Sigmoid colon (tissue), 4 donors: Measurements from ENCODE around the gene PSENEN.

Experiments
- EP300 ChIP-seq, 4 donors: sonication (generic); formaldehyde crosslinking; IDR thresholded peaks; one replicate each; pipeline ENCODE4 v1.6.1; 2017; ENCODE audit warnings: antibody characterized with exemption in 4 of 4
- POLR2A ChIP-seq, 2 donors: fragments of 450-650 bp; IDR thresholded peaks; one replicate each; pipeline ENCODE4 v1.6.1; 2016; ENCODE audit warnings: antibody characterized with exemption in 2 of 2, mild to moderate bottlenecking in 2 of 2, moderate library complexity in 2 of 2
- POLR2AphosphoS5 ChIP-seq, 4 donors: sonication (generic); formaldehyde crosslinking; IDR thresholded peaks; one replicate each; pipeline ENCODE4 v1.6.1; 2017; ENCODE audit warnings: antibody characterized with exemption in 4 of 4
- TF ChIP-seq, protein P1 (sequence below), 4 experiments: fragments of 450-650 bp in 3 of 4; fragments of 200-600 bp in 1 of 4; IDR thresholded peaks; one replicate each; pipeline ENCODE4 v1.5.1; 2016 to 2019; ENCODE audit warnings: antibody characterized with exemption in 4 of 4, mild to moderate bottlenecking in 3 of 4, moderate library complexity in 2 of 4

DNA sequence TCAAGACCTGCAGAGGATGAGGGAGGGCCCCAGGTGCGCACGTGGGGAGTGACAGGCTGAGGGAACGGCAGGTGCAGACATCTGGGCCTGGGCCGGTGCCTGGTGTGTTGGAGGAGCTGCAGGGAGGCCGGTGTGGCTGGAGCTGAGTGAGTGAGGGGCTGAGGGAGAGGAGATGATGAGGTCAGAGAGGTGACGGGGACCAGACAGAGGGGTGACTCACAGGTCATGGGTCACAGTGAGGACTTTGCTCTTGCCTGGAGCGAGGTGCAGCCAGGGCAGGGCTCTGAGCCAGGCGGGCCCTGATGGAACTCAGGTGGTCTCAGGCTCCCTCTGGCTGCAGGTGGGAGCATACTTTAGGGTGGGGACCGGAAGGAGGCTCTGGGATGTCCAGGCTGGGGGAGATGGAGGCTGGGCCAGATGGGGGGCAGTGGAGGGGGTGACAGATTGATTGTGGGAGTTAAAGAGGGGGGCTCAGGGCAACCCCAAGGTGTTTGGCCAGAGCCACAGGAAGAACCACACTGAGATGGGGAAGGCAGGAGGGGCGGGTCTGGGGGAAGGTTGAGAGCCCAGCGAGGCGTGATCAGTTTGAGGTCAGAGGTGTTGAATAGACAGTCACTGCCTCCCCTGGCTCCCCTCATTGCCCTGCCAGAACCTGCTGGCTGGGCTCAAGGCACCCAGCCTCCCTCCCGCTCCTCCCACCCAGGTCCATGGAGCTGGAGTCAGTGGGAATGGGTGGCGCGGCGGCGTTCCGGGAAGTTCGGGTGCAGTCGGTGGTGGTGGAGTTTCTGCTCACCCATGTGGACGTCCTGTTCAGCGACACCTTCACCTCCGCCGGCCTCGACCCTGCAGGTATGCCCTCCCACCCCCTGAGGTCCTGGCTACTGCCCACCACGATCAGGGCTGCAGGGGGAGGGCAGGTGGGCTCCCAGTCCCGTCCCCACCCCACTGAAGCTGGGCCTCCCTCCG is 38.3 kb downstream of the PSENEN start:
- TF ChIP-seq POLR2A (IDR thresholded peaks at IDR 0.05) (no peak), POLR2AphosphoS5 (IDR thresholded peaks at IDR 0.05) (no peak), EP300 (IDR thresholded peaks at IDR 0.05) (no peak)
- TF ChIP-seq, protein P1, sequence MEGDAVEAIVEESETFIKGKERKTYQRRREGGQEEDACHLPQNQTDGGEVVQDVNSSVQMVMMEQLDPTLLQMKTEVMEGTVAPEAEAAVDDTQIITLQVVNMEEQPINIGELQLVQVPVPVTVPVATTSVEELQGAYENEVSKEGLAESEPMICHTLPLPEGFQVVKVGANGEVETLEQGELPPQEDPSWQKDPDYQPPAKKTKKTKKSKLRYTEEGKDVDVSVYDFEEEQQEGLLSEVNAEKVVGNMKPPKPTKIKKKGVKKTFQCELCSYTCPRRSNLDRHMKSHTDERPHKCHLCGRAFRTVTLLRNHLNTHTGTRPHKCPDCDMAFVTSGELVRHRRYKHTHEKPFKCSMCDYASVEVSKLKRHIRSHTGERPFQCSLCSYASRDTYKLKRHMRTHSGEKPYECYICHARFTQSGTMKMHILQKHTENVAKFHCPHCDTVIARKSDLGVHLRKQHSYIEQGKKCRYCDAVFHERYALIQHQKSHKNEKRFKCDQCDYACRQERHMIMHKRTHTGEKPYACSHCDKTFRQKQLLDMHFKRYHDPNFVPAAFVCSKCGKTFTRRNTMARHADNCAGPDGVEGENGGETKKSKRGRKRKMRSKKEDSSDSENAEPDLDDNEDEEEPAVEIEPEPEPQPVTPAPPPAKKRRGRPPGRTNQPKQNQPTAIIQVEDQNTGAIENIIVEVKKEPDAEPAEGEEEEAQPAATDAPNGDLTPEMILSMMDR (IDR thresholded peaks at IDR 0.05) = no peak
